Measurements from ENCODE around the gene TST.

- TF ChIP-seq, protein P1, sequence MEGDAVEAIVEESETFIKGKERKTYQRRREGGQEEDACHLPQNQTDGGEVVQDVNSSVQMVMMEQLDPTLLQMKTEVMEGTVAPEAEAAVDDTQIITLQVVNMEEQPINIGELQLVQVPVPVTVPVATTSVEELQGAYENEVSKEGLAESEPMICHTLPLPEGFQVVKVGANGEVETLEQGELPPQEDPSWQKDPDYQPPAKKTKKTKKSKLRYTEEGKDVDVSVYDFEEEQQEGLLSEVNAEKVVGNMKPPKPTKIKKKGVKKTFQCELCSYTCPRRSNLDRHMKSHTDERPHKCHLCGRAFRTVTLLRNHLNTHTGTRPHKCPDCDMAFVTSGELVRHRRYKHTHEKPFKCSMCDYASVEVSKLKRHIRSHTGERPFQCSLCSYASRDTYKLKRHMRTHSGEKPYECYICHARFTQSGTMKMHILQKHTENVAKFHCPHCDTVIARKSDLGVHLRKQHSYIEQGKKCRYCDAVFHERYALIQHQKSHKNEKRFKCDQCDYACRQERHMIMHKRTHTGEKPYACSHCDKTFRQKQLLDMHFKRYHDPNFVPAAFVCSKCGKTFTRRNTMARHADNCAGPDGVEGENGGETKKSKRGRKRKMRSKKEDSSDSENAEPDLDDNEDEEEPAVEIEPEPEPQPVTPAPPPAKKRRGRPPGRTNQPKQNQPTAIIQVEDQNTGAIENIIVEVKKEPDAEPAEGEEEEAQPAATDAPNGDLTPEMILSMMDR (IDR thresholded peaks at IDR 0.05; ENCODE audit: insufficient read depth, low read length, poor library complexity, severe bottlenecking) = no peak
- no peak for TF ChIP-seq EZH2phosphoT487 (conservative IDR thresholded peaks at IDR 0.05; ENCODE audit: low read length)
These were observed 45.3 kb upstream of the TST start for GRCh38 chr22:37064553-37064952.
